Keratinocyte (primary cell): ENCODE data around the gene NREP. TPM values are rescaled to one million over a fixed set of nuclear protein-coding genes. Genes with fewer than 3 reads are reported as not detected.

Source experiments
- DNase-seq: peaks from one replicate; pipeline ENCODE4 v3.0.0-alpha.2; 2011; ENCODE audit warnings: low read depth, missing footprints, low spot score
- FAIRE-seq: peaks from 2 replicates; lab custom pipeline; 2011; peaks lifted over from hg19 to GRCh38; lab: Jason Lieb, UNC
- H2AFZ ChIP-seq: 2 replicates; pipeline ENCODE4 v1.6.0; 2012; ENCODE audit warnings: low read length, control low read depth, inconsistent platforms; ENCODE audit not compliant: control insufficient read depth
- H3K27ac ChIP-seq: 2 replicates; pipeline ENCODE4 v1.5.1; 2011; ENCODE audit warnings: low read length; ENCODE audit not compliant: control insufficient read depth, insufficient read depth
- H3K27me3 ChIP-seq: 3 replicates; pipeline ENCODE4 v1.6.0; 2011; ENCODE audit warnings: low read length; ENCODE audit not compliant: control insufficient read depth, insufficient read depth; ENCODE audit errors: extremely low read depth
- H3K36me3 ChIP-seq, 2 experiments: 2 replicates in 1 of 2; 3 replicates in 1 of 2; pipeline ENCODE4 v1.5.1; 2011; ENCODE audit warnings: low read length in 2 of 2, mild to moderate bottlenecking in 1 of 2; ENCODE audit not compliant: control insufficient read depth in 2 of 2, insufficient read depth in 2 of 2; ENCODE audit errors: extremely low read depth in 1 of 2
- H3K4me1 ChIP-seq: 3 replicates; pipeline ENCODE4 v1.5.1; 2011; ENCODE audit warnings: low read length; ENCODE audit not compliant: control insufficient read depth, insufficient read depth; ENCODE audit errors: extremely low read depth
- H3K4me2 ChIP-seq: 3 replicates; pipeline ENCODE4 v1.6.0; 2011; ENCODE audit warnings: low read depth, low read length; ENCODE audit not compliant: control insufficient read depth, insufficient read depth; ENCODE audit errors: extremely low read depth
- H3K4me3 ChIP-seq, 3 experiments: fragments of 200-600 bp in 1 of 3; sonication (generic) in 1 of 3; 2 replicates in 2 of 3; 3 replicates in 1 of 3; pipeline ENCODE4 v1.5.1; 2011 to 2016; ENCODE audit warnings: low read length in 3 of 3, mild to moderate bottlenecking in 3 of 3, control low read depth in 2 of 3, inconsistent platforms in 1 of 3, low read depth in 1 of 3, mixed read lengths in 1 of 3, mixed run types in 1 of 3, moderate library complexity in 1 of 3; ENCODE audit not compliant: control insufficient read depth in 2 of 3, insufficient read depth in 2 of 3; ENCODE audit errors: extremely low read depth in 1 of 3
- H3K79me2 ChIP-seq: 2 replicates; pipeline ENCODE4 v1.6.0; 2012; ENCODE audit warnings: low read length; ENCODE audit not compliant: control insufficient read depth, insufficient read depth
- H3K9ac ChIP-seq: 3 replicates; pipeline ENCODE4 v1.6.0; 2011; ENCODE audit warnings: low read length; ENCODE audit not compliant: control insufficient read depth, insufficient read depth; ENCODE audit errors: extremely low read depth
- H3K9me1 ChIP-seq: 3 replicates; pipeline ENCODE4 v1.6.0; 2011; ENCODE audit warnings: low read length; ENCODE audit not compliant: control insufficient read depth, insufficient read depth; ENCODE audit errors: extremely low read depth
- H3K9me3 ChIP-seq: 2 replicates; pipeline ENCODE4 v1.5.1; 2012; ENCODE audit warnings: low read depth, low read length; ENCODE audit not compliant: control insufficient read depth
- H4K20me1 ChIP-seq: 3 replicates; pipeline ENCODE4 v1.6.0; 2011; ENCODE audit warnings: low read length; ENCODE audit not compliant: control insufficient read depth, insufficient read depth; ENCODE audit errors: extremely low read depth
- EZH2 ChIP-seq: IDR thresholded peaks from one replicate; pipeline ENCODE4 v1.6.1; 2012; ENCODE audit warnings: inconsistent platforms, mild to moderate bottlenecking, low read length, moderate library complexity
- dilution Hi-C: fragments of 300-500 bp; cut with MboI; formaldehyde crosslinking; loops from one replicate; pipeline ENCODE4 v1.7.0; 2020; ENCODE audit warnings: low sequenced_read_pairs; ENCODE audit not compliant: extremely low pct_ligation_motif_present
- polyA plus RNA-seq, 5 experiments: library from polyadenylated mRNA; depleted of rRNA in 3 of 5; stranded (reverse) in 3 of 5; stranded (forward) in 1 of 5; unstranded in 1 of 5; fragments of >200 nt; gene quantifications; 1 replicate in 1 of 5; 2 replicates in 3 of 5; 3 replicates in 1 of 5; pipeline versions ENCODE4 v1.2.1 to v1.2.3, GENCODE V29; 2011 to 2012; ENCODE audit warnings: missing spikeins in 2 of 5, low read depth in 1 of 5, low replicate concordance in 1 of 5
- small RNA-seq, 3 experiments: library from RNA; depleted of rRNA; stranded (forward); fragments of <200 nt; gene quantifications; one replicate each; pipeline ENCODE3, GENCODE V24; 2012; ENCODE audit warnings: low read depth in 3 of 3, low replicate concordance in 1 of 3; ENCODE audit not compliant: insufficient read length in 3 of 3
- TF ChIP-seq, protein P1 (sequence below), 3 experiments: IDR thresholded peaks in 1 of 3; conservative IDR thresholded peaks in 1 of 3; optimal IDR thresholded peaks in 1 of 3; 2 replicates in 2 of 3; 3 replicates in 1 of 3; pipeline versions ENCODE3 to v1.5.1; 2011; ENCODE audit warnings: low read length in 3 of 3, mild to moderate bottlenecking in 3 of 3, moderate library complexity in 2 of 3, control low read depth in 1 of 3, inconsistent platforms in 1 of 3; ENCODE audit not compliant: insufficient read depth in 2 of 3; ENCODE audit errors: extremely low read depth in 1 of 3

The NREP gene
- polyA plus RNA-seq, 1 donor (not counting 4 experiments of a cell fraction or from before 2014, with no cell fraction given) = 9.1 TPM

DNA sequence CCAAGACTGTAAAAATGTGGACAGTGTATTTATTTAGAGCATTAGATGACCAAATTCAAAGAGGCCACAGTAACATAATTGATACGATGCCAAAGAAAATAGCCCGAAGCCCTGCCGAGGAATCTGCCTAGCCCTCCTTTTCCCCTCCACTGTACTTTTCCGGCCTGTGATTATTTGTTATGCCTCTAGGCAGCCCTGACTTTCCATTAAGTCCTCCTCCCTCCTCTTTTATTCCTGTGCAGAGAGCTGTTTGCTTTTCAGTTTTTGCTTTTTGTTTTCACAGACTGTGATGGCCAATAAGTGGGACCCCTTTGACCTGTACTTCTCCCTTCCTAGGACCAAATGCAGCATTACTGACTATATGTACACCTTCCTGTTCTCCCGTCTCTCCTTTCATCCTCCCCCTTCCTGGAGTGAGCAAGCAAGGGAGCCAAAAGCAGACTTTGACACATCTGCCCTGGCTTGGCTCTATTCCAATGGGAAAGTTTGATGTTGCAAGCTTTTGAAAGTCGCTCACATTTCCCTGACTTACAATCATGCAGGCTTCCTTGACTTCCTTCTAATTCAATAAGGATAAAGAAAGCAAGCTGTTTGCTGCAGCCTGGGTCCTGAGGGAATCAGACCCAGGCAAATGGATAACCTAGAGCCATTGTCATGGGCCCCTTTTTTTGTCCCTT lies 76.1 kb downstream of the NREP start:
- H3K36me3 ChIP-seq = no peaks in the 10 kb centered on the region
- H3K9me3 ChIP-seq = no peaks in the 10 kb centered on the region
- dilution Hi-C loops = no loop called here
- peaks cover 16% of the 10 kb centered on the region for H3K4me1 ChIP-seq
- peak overlapping the region; percentile 80 for H3K27ac ChIP-seq
- peak overlapping the region; percentile 63 for H3K4me2 ChIP-seq
- peak overlapping the region; percentile 46 for H3K9ac ChIP-seq
- H4K20me1 ChIP-seq = no peaks in the 10 kb centered on the region
- H3K79me2 ChIP-seq = no peaks in the 10 kb centered on the region
- TF ChIP-seq EZH2 = no peak
- TF ChIP-seq, protein P1, sequence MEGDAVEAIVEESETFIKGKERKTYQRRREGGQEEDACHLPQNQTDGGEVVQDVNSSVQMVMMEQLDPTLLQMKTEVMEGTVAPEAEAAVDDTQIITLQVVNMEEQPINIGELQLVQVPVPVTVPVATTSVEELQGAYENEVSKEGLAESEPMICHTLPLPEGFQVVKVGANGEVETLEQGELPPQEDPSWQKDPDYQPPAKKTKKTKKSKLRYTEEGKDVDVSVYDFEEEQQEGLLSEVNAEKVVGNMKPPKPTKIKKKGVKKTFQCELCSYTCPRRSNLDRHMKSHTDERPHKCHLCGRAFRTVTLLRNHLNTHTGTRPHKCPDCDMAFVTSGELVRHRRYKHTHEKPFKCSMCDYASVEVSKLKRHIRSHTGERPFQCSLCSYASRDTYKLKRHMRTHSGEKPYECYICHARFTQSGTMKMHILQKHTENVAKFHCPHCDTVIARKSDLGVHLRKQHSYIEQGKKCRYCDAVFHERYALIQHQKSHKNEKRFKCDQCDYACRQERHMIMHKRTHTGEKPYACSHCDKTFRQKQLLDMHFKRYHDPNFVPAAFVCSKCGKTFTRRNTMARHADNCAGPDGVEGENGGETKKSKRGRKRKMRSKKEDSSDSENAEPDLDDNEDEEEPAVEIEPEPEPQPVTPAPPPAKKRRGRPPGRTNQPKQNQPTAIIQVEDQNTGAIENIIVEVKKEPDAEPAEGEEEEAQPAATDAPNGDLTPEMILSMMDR (optimal IDR thresholded peaks at IDR 0.05 in 1 of 3, IDR thresholded peaks at IDR 0.05 in 1 of 3, conservative IDR thresholded peaks at IDR 0.05 in 1 of 3; ENCODE audit: extremely low read depth in 1 of 3, insufficient read depth in 2 of 3, low read length in 3 of 3) = no peak
- H3K9me1 ChIP-seq = no peaks in the 10 kb centered on the region
- H3K4me3 ChIP-seq = peak overlapping the region in 1 of 3 experiments; percentile 4
- peak; percentile 76 for DNase-seq
- peak overlapping the region; percentile 72 for H2AFZ ChIP-seq
- peak; percentile 97 for FAIRE-seq
- H3K27me3 ChIP-seq = no peaks in the 10 kb centered on the region

DNA sequence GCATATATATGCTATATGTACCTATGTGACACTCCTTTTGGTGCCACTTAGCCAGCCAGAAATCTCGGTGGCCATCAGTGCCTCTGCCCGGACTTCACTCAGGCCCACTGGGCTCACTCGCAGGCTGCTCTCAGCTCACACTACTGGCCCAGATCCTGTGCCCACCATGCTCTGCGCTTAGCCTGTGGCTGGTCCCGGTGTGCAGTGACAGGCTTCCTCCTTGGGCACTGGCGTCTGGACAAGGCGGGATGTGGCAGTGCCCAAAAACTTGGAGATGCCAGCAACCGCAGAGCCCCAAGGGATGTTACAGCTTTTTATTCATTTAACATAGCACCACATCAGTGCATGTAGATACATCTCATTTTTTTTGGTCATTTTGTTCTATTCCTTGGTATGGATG lies 77.4 kb downstream of the NREP start:
- TF ChIP-seq, protein P1 (optimal IDR thresholded peaks at IDR 0.05 in 1 of 3, IDR thresholded peaks at IDR 0.05 in 1 of 3, conservative IDR thresholded peaks at IDR 0.05 in 1 of 3; ENCODE audit: extremely low read depth in 1 of 3, insufficient read depth in 2 of 3, low read length in 3 of 3) = no peak
- TF ChIP-seq EZH2 = no peak
- H3K4me1 ChIP-seq = peaks cover 16% of the 10 kb centered on the region
- H3K27ac ChIP-seq = no peak overlapping the region
- H3K27me3 ChIP-seq = no peaks in the 10 kb centered on the region
- FAIRE-seq = no peak
- H2AFZ ChIP-seq = no peak overlapping the region
- no peaks in the 10 kb centered on the region for H3K9me1 ChIP-seq
- no peak overlapping the region for H3K4me3 ChIP-seq
- no peak overlapping the region for H3K4me2 ChIP-seq
- H4K20me1 ChIP-seq = no peaks in the 10 kb centered on the region
- no peaks in the 10 kb centered on the region for H3K9me3 ChIP-seq
- no peak overlapping the region for H3K9ac ChIP-seq
- no peaks in the 10 kb centered on the region for H3K79me2 ChIP-seq
- dilution Hi-C loops = no loop called here
- no peaks in the 10 kb centered on the region for H3K36me3 ChIP-seq
- DNase-seq = no peak

Small RNAs within 50 kb of the gene (small RNA-seq; reads per million reads assigned to genes)
- gene RN7SKP57 = 0 reads per million in 3 experiments

Other genes starting within 250 kb of the NREP start
- gene STARD4, start 244.7 kb downstream of the NREP start, polyA plus RNA-seq = 45.3 to 86.4 TPM (median 60.1 TPM) in 3 replicates